Raji (cell line): ENCODE results near the gene UBA7.

ENCODE experiments used
- POLR2A ChIP-seq: IDR thresholded peaks from 2 replicates; pipeline ENCODE4 v1.6.1; 2011; ENCODE audit warnings: low read depth, low read length, control low read depth; ENCODE audit not compliant: insufficient read depth

Gene UBA7

DNA sequence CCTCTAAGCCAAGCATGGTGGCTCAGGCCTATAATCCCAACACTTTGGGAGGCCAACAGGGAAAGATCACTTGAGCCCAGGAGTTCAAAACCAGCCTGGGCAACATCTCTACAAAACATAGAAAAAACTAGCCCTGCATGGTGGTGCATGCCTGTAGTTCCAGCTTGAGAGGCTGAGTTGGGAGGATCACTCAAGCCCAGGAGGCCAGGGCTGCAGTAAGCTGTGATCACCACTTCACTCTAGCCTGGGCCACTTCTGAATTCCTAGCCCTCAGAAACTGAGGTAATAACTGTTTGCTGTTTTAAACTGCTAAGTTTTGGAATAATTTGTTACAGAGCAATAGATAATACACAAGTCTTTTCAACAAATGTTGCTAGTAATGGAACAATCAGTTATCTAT lies 43.8 kb downstream of the UBA7 start:
- TF ChIP-seq POLR2A, result no peak

DNA sequence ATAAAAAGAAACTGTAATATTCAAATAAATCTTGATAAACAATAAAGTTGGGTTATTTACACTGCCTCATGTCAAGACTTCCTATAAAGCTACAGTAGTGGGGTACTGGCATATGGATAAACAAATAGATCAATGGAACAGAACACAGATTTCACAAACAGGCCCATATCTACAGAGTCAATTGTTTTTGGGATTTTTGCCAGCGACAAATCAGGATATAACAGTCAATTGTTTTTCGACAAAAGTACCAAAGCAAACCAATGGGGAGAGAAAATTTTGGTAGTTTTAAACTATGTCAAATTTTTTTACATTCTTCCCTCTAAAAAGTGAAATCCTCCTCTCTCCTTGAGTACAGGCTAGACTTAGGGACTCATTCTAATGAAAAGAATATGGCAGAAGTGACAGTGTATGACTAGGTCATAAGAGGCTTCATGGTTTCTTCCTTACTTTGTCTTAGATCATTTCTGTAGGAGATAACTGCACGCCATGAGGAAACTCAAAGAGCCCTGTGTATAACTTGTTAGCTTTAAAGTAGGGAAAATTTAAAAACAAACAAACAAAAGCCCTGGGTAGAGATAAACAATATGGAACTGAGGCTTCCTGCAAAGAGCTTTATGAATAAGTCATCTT lies 44.4 kb downstream of the UBA7 start:
- no peak for TF ChIP-seq POLR2A

DNA sequence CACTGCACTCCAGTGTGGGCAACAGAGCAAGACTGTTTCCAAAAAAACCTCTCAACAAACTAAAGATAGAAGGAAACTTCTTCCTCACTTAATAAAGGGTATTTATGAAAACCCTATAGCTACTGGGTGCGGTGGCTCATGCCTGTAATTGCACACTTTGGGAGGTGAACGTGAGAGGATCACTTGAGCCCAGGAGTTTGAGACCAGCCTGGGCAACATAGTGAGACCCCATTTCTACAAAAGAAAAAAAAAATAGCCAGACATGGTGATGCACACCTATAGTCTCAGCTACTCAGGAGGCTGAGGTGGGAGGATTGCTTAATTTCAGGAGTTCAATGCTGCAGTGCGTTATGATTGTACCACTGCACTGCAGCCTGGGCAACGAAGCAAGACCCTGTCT lies 49.8 kb downstream of the UBA7 start:
- no peak for TF ChIP-seq POLR2A

DNA sequence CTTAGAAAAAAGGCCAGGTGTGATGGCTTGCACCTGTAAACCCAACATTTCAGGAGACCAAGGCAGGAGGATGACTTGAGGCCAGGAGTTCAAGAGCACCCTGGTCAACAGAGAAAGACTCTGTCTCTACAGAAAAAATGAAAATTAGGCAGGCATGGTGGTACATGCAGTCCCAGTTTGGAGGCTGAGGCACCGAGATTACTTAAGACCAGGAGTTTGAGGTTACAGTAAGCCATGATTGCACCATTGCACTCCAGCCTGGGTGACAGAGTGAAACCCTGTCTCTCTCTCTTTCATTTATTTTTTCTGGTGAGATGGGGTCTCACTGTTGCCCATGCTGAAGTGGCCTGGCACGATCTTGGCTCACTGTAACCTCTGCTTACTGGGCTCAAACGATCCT lies 52.1 kb downstream of the UBA7 start:
- no peak for TF ChIP-seq POLR2A

DNA sequence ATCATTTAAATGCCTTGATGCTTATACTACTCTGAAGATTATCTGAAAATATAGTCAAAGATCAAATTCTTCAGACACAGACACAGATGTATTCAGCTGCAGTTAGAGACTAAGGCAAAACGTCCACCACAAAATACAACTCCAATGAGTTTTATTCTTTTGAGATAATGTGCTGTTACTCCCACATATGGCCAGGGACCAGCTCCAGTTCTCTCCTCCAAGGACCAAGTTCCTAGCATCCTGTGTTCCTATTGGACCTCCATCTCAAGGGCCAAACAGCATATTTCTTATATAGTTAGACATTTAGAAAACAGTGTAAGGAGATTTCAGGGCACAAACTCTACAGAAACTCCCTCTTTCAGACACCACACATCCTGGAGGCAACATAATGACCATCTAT lies 54.5 kb downstream of the UBA7 start:
- TF ChIP-seq POLR2A, result no peak

DNA sequence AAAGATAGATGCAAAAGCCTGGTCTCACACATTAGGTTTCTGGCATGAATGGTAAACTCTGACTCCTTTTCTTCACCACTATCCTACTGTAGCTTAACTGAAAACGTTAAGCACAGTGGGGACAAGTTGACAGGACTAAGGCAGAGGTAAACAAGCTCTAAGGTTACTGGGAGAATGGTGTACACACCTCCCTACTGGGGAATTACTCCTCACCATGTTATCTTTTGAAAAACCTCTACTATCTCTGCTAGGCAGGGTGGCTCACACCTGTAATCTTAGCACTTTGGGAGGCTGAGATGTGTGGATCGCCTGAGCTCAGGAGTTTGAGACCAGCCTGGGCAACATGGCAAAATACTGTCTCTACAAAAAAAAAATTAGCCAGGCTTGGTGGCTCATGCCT lies 56.6 kb downstream of the UBA7 start:
- TF ChIP-seq POLR2A, result no peak

DNA sequence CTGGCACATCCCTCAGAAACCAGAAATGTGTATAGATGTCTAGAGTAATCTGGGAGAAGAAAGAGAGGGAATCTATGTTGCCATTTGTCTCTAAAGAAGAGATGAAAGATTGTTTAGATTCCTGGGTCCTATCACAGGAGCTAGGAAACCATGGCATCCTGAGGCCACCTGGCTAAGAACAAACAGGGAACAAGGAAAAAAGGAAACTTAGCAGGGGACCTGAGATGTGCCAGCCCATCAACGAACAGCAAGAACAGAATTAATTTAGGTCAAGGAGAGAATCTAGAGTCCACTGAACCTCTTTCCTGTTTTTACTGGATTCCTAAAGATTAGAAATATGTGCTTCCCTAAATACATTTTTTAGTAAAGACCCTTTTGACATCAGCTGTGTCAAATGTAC lies 57.7 kb downstream of the UBA7 start:
- no peak for TF ChIP-seq POLR2A
